CD14-positive monocyte (primary cell): ENCODE results near the gene PMF1. TPM values are rescaled to one million over a fixed set of nuclear protein-coding genes. Genes with fewer than 3 reads are reported as not detected.

Experiments
- DNase-seq, 3 donors: peaks; one replicate each; pipeline ENCODE4 v3.0.0-alpha.2; 2011 to 2022
- H2AFZ ChIP-seq: 2 replicates; pipeline ENCODE4 v1.6.0; 2012; ENCODE audit warnings: mild to moderate bottlenecking, low read depth, low read length, inconsistent platforms; ENCODE audit not compliant: insufficient read depth, poor library complexity, severe bottlenecking
- H3K27ac ChIP-seq, 2 donors: 1 replicate in 1 of 2; 2 replicates in 1 of 2; pipeline ENCODE4 v1.5.1; 2012 to 2013; ENCODE audit warnings: low read length in 2 of 2, control low read depth in 1 of 2, inconsistent platforms in 1 of 2, low read depth in 1 of 2, mild to moderate bottlenecking in 1 of 2
- H3K27me3 ChIP-seq, 2 donors: one replicate each; pipeline versions ENCODE4 v1.6.0 to v1.6.1; 2011 to 2013; ENCODE audit warnings: low read length in 2 of 2; ENCODE audit not compliant: control insufficient read depth in 2 of 2, insufficient read depth in 2 of 2
- H3K36me3 ChIP-seq, 2 donors: replicated peaks in 1 of 2; 1 replicate in 1 of 2; 2 replicates in 1 of 2; pipeline versions ENCODE4 v1.5.1 to v1.6.1; 2012 to 2013; ENCODE audit warnings: low read length in 2 of 2, control low read depth in 1 of 2, inconsistent platforms in 1 of 2, mild to moderate bottlenecking in 1 of 2; ENCODE audit not compliant: insufficient read depth in 2 of 2, control insufficient read depth in 1 of 2
- H3K4me1 ChIP-seq, 2 donors: 1 replicate in 1 of 2; 2 replicates in 1 of 2; pipeline versions ENCODE4 v1.5.1 to v1.6.1; 2012 to 2013; ENCODE audit warnings: low read length in 2 of 2, control low read depth in 1 of 2, inconsistent platforms in 1 of 2, mild to moderate bottlenecking in 1 of 2, moderate library complexity in 1 of 2; ENCODE audit not compliant: insufficient read depth in 2 of 2, control insufficient read depth in 1 of 2
- H3K4me2 ChIP-seq: replicated peaks from 2 replicates; pipeline ENCODE3; 2012; ENCODE audit warnings: low read length, moderate library complexity, mild to moderate bottlenecking; ENCODE audit not compliant: poor library complexity, severe bottlenecking; ENCODE audit errors: extremely low read depth
- H3K4me3 ChIP-seq, 3 experiments: fragments of 200-600 bp in 1 of 3; sonication (generic) in 1 of 3; replicated peaks in 1 of 3; 1 replicate in 2 of 3; 2 replicates in 1 of 3; pipeline ENCODE4 v1.5.1; 2011 to 2013; ENCODE audit warnings: low read length in 3 of 3, mild to moderate bottlenecking in 3 of 3, control low read depth in 2 of 3, low read depth in 2 of 3, inconsistent platforms in 1 of 3, moderate library complexity in 1 of 3
- H3K79me2 ChIP-seq: 2 replicates; pipeline ENCODE4 v1.6.0; 2012; ENCODE audit warnings: mild to moderate bottlenecking, control low read depth, inconsistent platforms, low read length, moderate library complexity; ENCODE audit not compliant: insufficient read depth
- H3K9ac ChIP-seq: 2 replicates; pipeline ENCODE4 v1.6.0; 2017; ENCODE audit warnings: low read length, mild to moderate bottlenecking; ENCODE audit not compliant: insufficient read depth, poor library complexity, severe bottlenecking
- H3K9me3 ChIP-seq, 2 donors: replicated peaks in 1 of 2; 1 replicate in 1 of 2; 2 replicates in 1 of 2; pipeline versions ENCODE4 v1.5.1 to v1.6.1; 2012 to 2013; ENCODE audit warnings: low read length in 2 of 2, control low read depth in 1 of 2; ENCODE audit not compliant: control insufficient read depth in 1 of 2, insufficient read depth in 1 of 2
- H4K20me1 ChIP-seq: 2 replicates; pipeline ENCODE4 v1.6.0; 2012; ENCODE audit warnings: mild to moderate bottlenecking, low read length, control low read depth, moderate library complexity; ENCODE audit not compliant: insufficient read depth
- H3K27ac Mint-ChIP-seq, 7 donors: one replicate each; pipeline ENCODE4 v1.8.0; 2020; ENCODE audit warnings: mild to moderate bottlenecking in 7 of 7, mixed read lengths in 7 of 7, moderate library complexity in 6 of 7, inconsistent platforms in 2 of 7
- H3K27me3 Mint-ChIP-seq, 3 donors: one replicate each; pipeline ENCODE4 v1.8.0; 2021 to 2022; ENCODE audit warnings: low read depth in 3 of 3, mild to moderate bottlenecking in 3 of 3, mixed read lengths in 3 of 3, moderate library complexity in 3 of 3, inconsistent platforms in 1 of 3
- H3K36me3 Mint-ChIP-seq, 2 donors: one replicate each; pipeline ENCODE4 v1.8.0; 2020; ENCODE audit warnings: mixed read lengths in 2 of 2, inconsistent platforms in 1 of 2, mild to moderate bottlenecking in 1 of 2
- H3K4me1 Mint-ChIP-seq: one replicate; pipeline ENCODE4 v1.8.0; 2020; ENCODE audit warnings: mild to moderate bottlenecking, mixed read lengths
- H3K4me3 Mint-ChIP-seq, 2 donors: one replicate each; pipeline ENCODE4 v1.8.0; 2020; ENCODE audit warnings: mild to moderate bottlenecking in 2 of 2, mixed read lengths in 2 of 2, moderate library complexity in 1 of 2
- H3K9me3 Mint-ChIP-seq, 7 donors: one replicate each; pipeline ENCODE4 v1.8.0; 2020 to 2022; ENCODE audit warnings: mixed read lengths in 7 of 7, mild to moderate bottlenecking in 6 of 7, moderate library complexity in 6 of 7, inconsistent platforms in 2 of 7
- CTCF ChIP-seq: fragments of 200-600 bp; IDR thresholded peaks from one replicate; pipeline ENCODE4 v1.8.0; 2022; ENCODE audit warnings: antibody characterized with exemption, mild to moderate bottlenecking
- WGBS: methylation state at CpG from one replicate; pipeline ENCODE4 v1.1.5; 2013; ENCODE audit warnings: missing lambda C conversion rate; ENCODE audit not compliant: insufficient coverage; 5-methylcytosine and 5-hydroxymethylcytosine counted together
- intact Hi-C, 2 donors: fragments of 100-400 bp; cut with micrococcal nuclease; formaldehyde crosslinking; loops; one replicate each; pipeline versions ENCODE4 v1.15.0 to v1.15.1; 2023
- polyA plus RNA-seq, 3 donors: library from polyadenylated mRNA; depleted of rRNA in 1 of 3; unstranded in 2 of 3; stranded (reverse) in 1 of 3; fragments of 300-500 nt in 2 of 3; fragments of >200 nt in 1 of 3; fragmentation: Illumina TruSeq in 2 of 3; gene quantifications; 1 replicate in 2 of 3; 2 replicates in 1 of 3; pipeline ENCODE4 v1.2.3, GENCODE V29; 2012 to 2021

Gene PMF1
- polyA plus RNA-seq, 3 donors = 83.7 to 90.4 (median 86.1) TPM

- intact Hi-C loops = no loop called here
- peaks cover 0 to 1% (median 0%) of the 10 kb centered on the region in 3 donors for H3K27me3 Mint-ChIP-seq
- no peak for TF ChIP-seq CTCF
- Histone ChIP-seq H3K9ac (no peak overlapping the region), H3K4me3 (no peak overlapping the region), H3K27me3 (no peaks in the 10 kb centered on the region), H3K79me2 (peaks cover 5% of the 10 kb centered on the region), H3K27ac (no peak overlapping the region), H2AFZ (no peak overlapping the region), H3K36me3 (peaks cover 92 to 94% of the 10 kb centered on the region in 2 donors), H3K4me2 (no peak overlapping the region), H3K4me1 (no peaks in the 10 kb centered on the region), H3K9me3 (no peaks in the 10 kb centered on the region), H4K20me1 (peaks cover 60% of the 10 kb centered on the region)
- peak overlapping the region in 1 of 7 donors; percentile 63 for H3K27ac Mint-ChIP-seq
- H3K4me1 Mint-ChIP-seq = no peaks in the 10 kb centered on the region
- DNase-seq = no peak
- peaks cover 75 to 95% of the 10 kb centered on the region in 2 donors for H3K36me3 Mint-ChIP-seq
- peaks cover 0 to 1% (median 0%) of the 10 kb centered on the region in 7 donors for H3K9me3 Mint-ChIP-seq
- no CpG with 5 or more reads among the region's 2 CpGs for WGBS
- no peak overlapping the region for H3K4me3 Mint-ChIP-seq
Observed at GRCh38 chr1:156257711-156258110, 44.9 kb downstream of the PMF1 start.

GRCh38 chr1:156258859-156259258 lies 46.1 kb downstream of the PMF1 start:
- H3K36me3 Mint-ChIP-seq = peaks cover 75 to 95% of the 10 kb centered on the region in 2 donors

More at GRCh38 chr1:156258859-156259258, 46.1 kb downstream of the PMF1 start:
- Mint-ChIP-seq H3K27me3 (no peaks in the 10 kb centered on the region), H3K27ac (no peak overlapping the region), H3K4me3 (no peak overlapping the region), H3K4me1 (no peaks in the 10 kb centered on the region), H3K9me3 (peaks cover 0 to 1% (median 0%) of the 10 kb centered on the region in 7 donors)
- Histone ChIP-seq H3K27ac (no peak overlapping the region), H2AFZ (no peak overlapping the region), H3K4me2 (no peak overlapping the region), H4K20me1 (peaks cover 58% of the 10 kb centered on the region), H3K9ac (no peak overlapping the region), H3K36me3 (peaks cover 92 to 94% of the 10 kb centered on the region in 2 donors), H3K9me3 (no peaks in the 10 kb centered on the region), H3K4me1 (no peaks in the 10 kb centered on the region), H3K79me2 (peaks cover 5% of the 10 kb centered on the region), H3K4me3 (no peak overlapping the region), H3K27me3 (no peaks in the 10 kb centered on the region)
- no peak for TF ChIP-seq CTCF
- intact Hi-C loops = no loop called here
- WGBS = 97% methylated on average over 6 of the region's 8 CpGs
- DNase-seq = no peak
